Neural cell (in vitro differentiated cells): ENCODE data around the gene GAB4. TPM values are rescaled to one million over a fixed set of nuclear protein-coding genes. Genes with fewer than 3 reads are reported as not detected.

ENCODE experiments used
- H2AFZ ChIP-seq: fragments of 200-600, 300-800 bp; sonication (generic), shearing (Covaris generic); 2 replicates; pipeline ENCODE4 v1.6.0; 2014; ENCODE audit warnings: low read depth, mild to moderate bottlenecking, antibody characterized with exemption, low read length, moderate library complexity
- H3F3A ChIP-seq: fragments of 200-600 bp; shearing (Covaris generic); 2 replicates; pipeline ENCODE4 v1.6.1; 2016; ENCODE audit warnings: mild to moderate bottlenecking, moderate library complexity, mixed read lengths, antibody characterized with exemption, low read length; ENCODE audit not compliant: insufficient read depth, poor library complexity, severe bottlenecking
- H3K27ac ChIP-seq: fragments of 200-600, 300-800 bp; sonication (generic), shearing (Covaris generic); 2 replicates; pipeline ENCODE4 v1.5.1; 2014; ENCODE audit warnings: mild to moderate bottlenecking, low read length, moderate library complexity
- H3K27me3 ChIP-seq: fragments of 300-800, 200-600 bp; sonication (generic), shearing (Covaris generic); 2 replicates; pipeline ENCODE4 v1.6.0; 2014; ENCODE audit warnings: mild to moderate bottlenecking, low read depth, low read length, moderate library complexity; ENCODE audit not compliant: insufficient read depth
- H3K36me3 ChIP-seq: fragments of 300-800, 200-600 bp; sonication (generic), shearing (Covaris generic); 2 replicates; pipeline ENCODE4 v1.5.1; 2014; ENCODE audit warnings: mild to moderate bottlenecking, antibody characterized with exemption, low read length, moderate library complexity; ENCODE audit not compliant: insufficient read depth
- H3K4me2 ChIP-seq: fragments of 300-800, 200-600 bp; sonication (generic), shearing (Covaris generic); 2 replicates; pipeline ENCODE4 v1.6.0; 2014; ENCODE audit warnings: mild to moderate bottlenecking, low read length
- H3K4me3 ChIP-seq: fragments of 300-800, 200-600 bp; sonication (generic), shearing (Covaris generic); 2 replicates; pipeline ENCODE4 v1.5.1; 2014; ENCODE audit warnings: mild to moderate bottlenecking, low read length, moderate library complexity
- H3K79me2 ChIP-seq: fragments of 200-600 bp; shearing (Covaris generic); replicated peaks from 2 replicates; pipeline ENCODE4 v1.6.0; 2014; ENCODE audit warnings: mild to moderate bottlenecking, low read length, moderate library complexity; ENCODE audit not compliant: insufficient read depth
- H3K9ac ChIP-seq: fragments of 300-800, 200-600 bp; sonication (generic), shearing (Covaris generic); 2 replicates; pipeline ENCODE4 v1.6.1; 2016; ENCODE audit warnings: mild to moderate bottlenecking, low read length, mixed read lengths
- H3K9me2 ChIP-seq: fragments of 200-600 bp; shearing (Covaris generic); 2 replicates; pipeline ENCODE4 v1.6.1; 2016; ENCODE audit warnings: mild to moderate bottlenecking, low read length, mixed read lengths; ENCODE audit not compliant: insufficient read depth
- H3K9me3 ChIP-seq: fragments of 200-600, 300-800 bp; sonication (generic), shearing (Covaris generic); 2 replicates; pipeline ENCODE4 v1.6.1; 2016; ENCODE audit warnings: mild to moderate bottlenecking, mixed run types, low read length, moderate library complexity, mixed read lengths
- H4K20me1 ChIP-seq: fragments of 200-600 bp; shearing (Covaris generic); 2 replicates; pipeline ENCODE4 v1.6.1; 2016; ENCODE audit warnings: mild to moderate bottlenecking, mixed run types; ENCODE audit not compliant: insufficient read depth
- EP300 ChIP-seq: fragments of 450-650 bp; conservative IDR thresholded peaks from 2 replicates; pipeline ENCODE4 v1.6.1; 2014; ENCODE audit warnings: antibody characterized with exemption, mild to moderate bottlenecking, moderate library complexity; ENCODE audit not compliant: poor library complexity, severe bottlenecking
- EZH2 ChIP-seq: fragments of 200-600, 300-800 bp; shearing (Covaris generic), sonication (generic); IDR thresholded peaks from 2 replicates; pipeline ENCODE4 v1.6.1; 2014; ENCODE audit warnings: antibody characterized with exemption, low read length, borderline replicate concordance, mild to moderate bottlenecking; ENCODE audit not compliant: insufficient read depth, poor library complexity, severe bottlenecking
- MXI1 ChIP-seq: fragments of 450-650 bp; conservative IDR thresholded peaks from 2 replicates; pipeline ENCODE4 v1.6.1; 2014; ENCODE audit warnings: antibody characterized with exemption, mild to moderate bottlenecking; ENCODE audit not compliant: poor library complexity, severe bottlenecking
- POLR2AphosphoS5 ChIP-seq: IDR thresholded peaks from 2 replicates; pipeline ENCODE4 v1.6.1; 2012
- RAD21 ChIP-seq: fragments of 450-650 bp; conservative IDR thresholded peaks from 2 replicates; pipeline ENCODE4 v1.6.1; 2014; ENCODE audit warnings: antibody characterized with exemption, mild to moderate bottlenecking, moderate library complexity
- REST ChIP-seq: IDR thresholded peaks from 2 replicates; pipeline ENCODE4 v1.6.1; 2012; ENCODE audit warnings: borderline replicate concordance
- SMC3 ChIP-seq: fragments of 450-650 bp; conservative IDR thresholded peaks from 2 replicates; pipeline ENCODE4 v1.6.1; 2014; ENCODE audit warnings: antibody characterized with exemption, mild to moderate bottlenecking, moderate library complexity; ENCODE audit not compliant: poor library complexity
- TAF1 ChIP-seq: IDR thresholded peaks from 2 replicates; pipeline ENCODE4 v1.6.1; 2012; ENCODE audit warnings: low read depth
- polyA plus RNA-seq: library from polyadenylated mRNA; depleted of rRNA; stranded (reverse); fragments of >200 nt; gene quantifications from 2 replicates; pipeline ENCODE4 v1.2.3, GENCODE V29; 2014
- TF ChIP-seq, protein P1 (sequence below): fragments of 450-650 bp; IDR thresholded peaks from 2 replicates; pipeline ENCODE4 v1.5.1; 2014; ENCODE audit warnings: antibody characterized with exemption, mild to moderate bottlenecking, moderate library complexity; ENCODE audit not compliant: poor library complexity, severe bottlenecking

The GAB4 gene
- polyA plus RNA-seq, 1 donor from 2014 or later: not detected

- Histone ChIP-seq H3F3A (no peaks in the 10 kb centered on the region), H3K79me2 (no peaks in the 10 kb centered on the region), H3K9me3 (no peaks in the 10 kb centered on the region), H3K27ac (no peak overlapping the region), H3K27me3 (no peaks in the 10 kb centered on the region), H3K9me2 (no peaks in the 10 kb centered on the region), H3K36me3 (no peaks in the 10 kb centered on the region), H3K4me2 (no peak overlapping the region), H4K20me1 (no peaks in the 10 kb centered on the region), H3K9ac (no peak overlapping the region), H3K4me3 (no peak overlapping the region), H2AFZ (no peak overlapping the region)
- TF ChIP-seq REST (no peak), EZH2 (no peak), EP300 (no peak), RAD21 (no peak), TAF1 (no peak), POLR2AphosphoS5 (no peak), SMC3 (no peak), MXI1 (no peak)
- TF ChIP-seq, protein P1, sequence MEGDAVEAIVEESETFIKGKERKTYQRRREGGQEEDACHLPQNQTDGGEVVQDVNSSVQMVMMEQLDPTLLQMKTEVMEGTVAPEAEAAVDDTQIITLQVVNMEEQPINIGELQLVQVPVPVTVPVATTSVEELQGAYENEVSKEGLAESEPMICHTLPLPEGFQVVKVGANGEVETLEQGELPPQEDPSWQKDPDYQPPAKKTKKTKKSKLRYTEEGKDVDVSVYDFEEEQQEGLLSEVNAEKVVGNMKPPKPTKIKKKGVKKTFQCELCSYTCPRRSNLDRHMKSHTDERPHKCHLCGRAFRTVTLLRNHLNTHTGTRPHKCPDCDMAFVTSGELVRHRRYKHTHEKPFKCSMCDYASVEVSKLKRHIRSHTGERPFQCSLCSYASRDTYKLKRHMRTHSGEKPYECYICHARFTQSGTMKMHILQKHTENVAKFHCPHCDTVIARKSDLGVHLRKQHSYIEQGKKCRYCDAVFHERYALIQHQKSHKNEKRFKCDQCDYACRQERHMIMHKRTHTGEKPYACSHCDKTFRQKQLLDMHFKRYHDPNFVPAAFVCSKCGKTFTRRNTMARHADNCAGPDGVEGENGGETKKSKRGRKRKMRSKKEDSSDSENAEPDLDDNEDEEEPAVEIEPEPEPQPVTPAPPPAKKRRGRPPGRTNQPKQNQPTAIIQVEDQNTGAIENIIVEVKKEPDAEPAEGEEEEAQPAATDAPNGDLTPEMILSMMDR: no peak
Observed at GRCh38 chr22:16974298-16975084, 33.5 kb downstream of the GAB4 start.

- no peak overlapping the region for H3K4me2 ChIP-seq
- no peaks in the 10 kb centered on the region for H3F3A ChIP-seq
- no peaks in the 10 kb centered on the region for H3K9me3 ChIP-seq
- H4K20me1 ChIP-seq: no peaks in the 10 kb centered on the region
- no peaks in the 10 kb centered on the region for H3K27me3 ChIP-seq
- H3K27ac ChIP-seq: no peak overlapping the region
- no peak overlapping the region for H2AFZ ChIP-seq
- no peaks in the 10 kb centered on the region for H3K9me2 ChIP-seq
- H3K79me2 ChIP-seq: no peaks in the 10 kb centered on the region
- no peaks in the 10 kb centered on the region for H3K36me3 ChIP-seq
- no peak for TF ChIP-seq POLR2AphosphoS5
- TF ChIP-seq EZH2: no peak
- TF ChIP-seq REST: no peak
- no peak for TF ChIP-seq MXI1
- no peak for TF ChIP-seq SMC3
- TF ChIP-seq EP300: no peak
- no peak for TF ChIP-seq RAD21
- TF ChIP-seq, protein P1: no peak
- TF ChIP-seq TAF1: no peak
- H3K9ac ChIP-seq: no peak overlapping the region
- no peak overlapping the region for H3K4me3 ChIP-seq
Observed at GRCh38 chr22:16973591-16974297, 34.3 kb downstream of the GAB4 start.
